HG03432 (cell line): ENCODE data around the gene PIBF1.
"Not testable (repeated sequence)": the region's sequence is repeated elsewhere in the genome, so short reads cannot be mapped to it uniquely, and the experiment has no call there.

Source experiments
- ATAC-seq: cut with Tn5 transposase; IDR thresholded peaks from one replicate; pipeline ENCODE4 v1.9.1; 2021; ENCODE audit warnings: mild to moderate bottlenecking, moderate library complexity; ENCODE audit not compliant: unreplicated experiment

PIBF1 gene

DNA sequence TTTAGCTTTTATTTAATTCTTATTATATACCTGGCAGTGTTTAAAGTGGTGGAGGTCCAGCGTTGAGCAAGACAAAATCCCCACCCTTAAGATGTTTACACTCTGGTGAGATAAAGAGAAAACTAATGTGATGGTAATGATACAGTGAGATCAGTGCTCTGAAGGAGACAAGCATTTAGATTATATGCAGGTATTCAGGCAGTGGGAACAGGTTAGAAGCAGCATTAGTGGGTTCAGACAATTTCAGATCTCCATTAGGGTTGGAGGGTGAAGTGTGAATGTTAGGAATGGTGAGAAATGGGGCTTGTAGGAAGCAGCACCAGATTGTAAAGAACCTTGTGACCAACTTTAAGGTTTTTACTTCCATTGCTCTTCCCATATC lies 39.0 kb downstream of the PIBF1 start:
- no peak for ATAC-seq

DNA sequence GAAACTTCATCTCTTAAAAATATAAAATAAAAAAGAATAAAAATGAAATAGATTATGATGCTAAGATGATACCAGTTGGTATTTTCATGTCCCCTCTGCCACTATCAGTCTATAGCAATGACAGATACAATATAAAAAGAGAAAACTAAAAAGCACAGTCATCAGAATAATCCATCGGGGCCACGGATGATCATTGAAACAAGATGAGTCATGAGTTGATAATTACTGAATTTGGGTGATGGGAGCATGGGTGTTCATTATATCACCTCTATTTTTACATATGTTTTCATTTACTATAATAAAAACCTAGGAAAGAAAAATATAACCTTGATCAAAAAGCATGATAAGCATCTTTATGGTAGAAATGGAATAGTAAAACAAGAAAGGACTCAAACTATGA lies 41.1 kb downstream of the PIBF1 start:
- no peak for ATAC-seq

- ATAC-seq, result no peak
Measured at GRCh38 chr13:72823724-72824123, 41.8 kb downstream of the PIBF1 start.

- ATAC-seq, result no peak
Measured at GRCh38 chr13:72834601-72835000, 52.7 kb downstream of the PIBF1 start.

GRCh38 chr13:72839831-72840426 lies 58.0 kb downstream of the PIBF1 start:
- ATAC-seq, result peak; percentile 97

GRCh38 chr13:72842991-72843390 lies 61.1 kb downstream of the PIBF1 start:
- no peak for ATAC-seq

GRCh38 chr13:72845148-72845547 lies 63.2 kb downstream of the PIBF1 start:
- not testable (repeated sequence) for ATAC-seq

DNA sequence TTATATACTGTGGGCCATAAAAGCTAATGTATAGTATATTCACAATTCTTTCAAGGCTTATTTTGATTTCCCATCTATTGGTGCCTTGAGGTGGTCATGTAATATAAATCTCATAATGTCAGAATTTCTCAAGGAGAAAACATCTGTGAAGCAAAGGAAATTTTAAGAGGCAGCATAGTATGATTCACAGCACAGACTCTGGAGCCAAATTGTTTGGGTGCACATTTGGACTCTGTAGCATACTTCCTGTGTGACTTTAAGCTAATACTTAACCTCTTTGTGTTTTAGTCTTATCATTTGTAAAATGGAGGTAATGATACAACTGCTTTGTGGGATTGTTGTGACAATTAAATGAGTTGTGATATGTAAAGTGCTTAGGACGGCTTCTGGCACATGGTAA lies 67.6 kb downstream of the PIBF1 start:
- ATAC-seq, result no peak

GRCh38 chr13:72850959-72851677 lies 69.2 kb downstream of the PIBF1 start:
- ATAC-seq, result no peak

GRCh38 chr13:72851678-72852014 lies 69.7 kb downstream of the PIBF1 start:
- ATAC-seq, result no peak

DNA sequence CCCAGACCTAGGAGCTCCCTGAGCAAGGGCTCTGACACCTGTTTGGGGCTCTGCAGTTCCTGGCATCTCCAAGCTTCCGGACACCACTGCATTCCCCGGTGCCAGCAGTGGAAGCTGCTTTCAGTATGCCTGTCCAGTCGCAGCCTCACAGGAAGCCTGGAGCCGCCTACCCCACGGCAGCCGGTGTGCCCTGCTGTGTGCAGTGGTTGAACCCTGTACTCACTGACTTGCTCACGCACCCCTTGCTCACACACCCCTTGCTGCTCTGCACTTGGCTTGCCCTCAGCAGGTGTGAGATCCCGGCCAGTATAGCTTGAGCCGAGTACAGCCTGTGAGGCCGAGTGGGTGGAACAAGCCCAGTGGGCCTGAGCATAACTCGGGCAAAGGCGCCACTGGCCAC lies 70.3 kb downstream of the PIBF1 start:
- no peak for ATAC-seq

DNA sequence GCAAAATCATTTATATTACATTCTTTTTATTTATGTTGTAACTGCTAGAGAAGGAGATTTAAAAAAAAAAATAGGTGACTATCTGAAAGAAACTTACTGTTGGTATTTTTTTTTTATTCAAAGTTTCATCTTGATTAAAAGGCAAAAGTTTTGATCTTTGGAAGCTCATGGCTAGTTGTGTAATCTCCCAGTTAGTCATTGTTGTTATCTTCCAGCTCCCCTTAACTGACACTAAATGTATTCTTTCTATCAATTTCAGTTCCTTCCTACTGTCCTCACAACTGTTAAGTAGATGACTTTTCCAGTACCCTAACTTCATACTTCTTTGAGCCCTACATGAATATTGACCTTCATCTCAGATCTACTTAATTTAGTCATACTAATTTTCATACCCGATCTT lies 71.1 kb downstream of the PIBF1 start:
- ATAC-seq, result no peak

DNA sequence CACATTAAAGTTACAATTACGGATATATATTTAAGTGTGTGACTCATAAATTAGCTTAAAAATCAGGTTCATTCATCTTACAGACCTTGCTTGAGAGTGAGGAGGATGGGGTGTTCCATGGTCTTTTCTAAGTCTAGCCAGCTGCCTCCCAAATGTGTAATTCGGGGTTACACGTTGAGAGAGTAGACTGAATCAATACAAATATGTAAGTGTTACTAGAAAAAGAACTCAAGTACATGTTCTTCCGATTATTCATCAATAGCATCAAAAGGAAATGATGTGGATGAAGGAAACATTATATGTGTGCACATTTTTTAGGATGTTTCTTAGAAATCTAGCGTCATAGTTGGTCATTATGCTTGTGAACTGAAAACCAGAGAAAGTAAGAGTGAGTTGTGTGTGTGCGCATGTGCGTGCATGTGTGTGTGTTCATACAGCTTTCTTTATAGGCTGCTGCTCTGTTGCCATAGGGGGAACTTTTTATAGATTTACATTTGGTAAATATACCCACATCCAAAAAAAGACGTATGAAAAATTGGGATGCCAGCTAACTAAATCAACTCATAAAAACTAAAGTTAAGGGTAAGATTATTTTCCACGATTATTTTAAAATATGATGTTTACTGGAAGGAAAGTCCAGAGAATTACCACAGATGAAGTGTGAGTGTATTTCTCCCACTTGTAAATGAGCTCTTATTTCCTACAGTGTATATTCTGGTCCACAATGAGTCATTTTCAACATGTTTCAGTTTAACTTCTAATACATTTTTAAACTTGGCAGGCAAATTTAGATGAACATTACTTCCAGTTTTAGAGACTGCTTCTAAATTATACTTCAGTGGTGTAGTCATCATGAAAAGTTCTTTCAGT lies 82.4 kb downstream of the PIBF1 start:
- ATAC-seq, result peak; percentile 94

DNA sequence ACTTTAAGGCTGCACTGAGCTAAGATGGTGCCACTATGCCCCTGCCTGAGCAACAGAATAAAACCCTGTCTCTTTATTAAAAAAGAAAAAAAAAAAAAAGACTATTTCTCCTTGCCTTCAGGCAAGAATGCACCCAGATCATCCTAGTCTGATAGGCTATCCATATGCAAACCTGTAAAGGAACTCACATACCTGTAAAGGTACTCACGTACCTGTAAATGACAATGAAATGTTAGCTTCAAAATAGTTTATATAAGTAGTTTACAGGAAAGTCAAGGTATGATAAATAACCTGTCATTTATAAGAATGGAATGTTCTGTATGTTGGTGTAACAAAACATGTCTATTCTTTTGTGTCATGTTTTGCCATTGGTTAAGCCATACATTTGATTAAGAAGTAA lies 86.3 kb downstream of the PIBF1 start:
- ATAC-seq, result no peak

DNA sequence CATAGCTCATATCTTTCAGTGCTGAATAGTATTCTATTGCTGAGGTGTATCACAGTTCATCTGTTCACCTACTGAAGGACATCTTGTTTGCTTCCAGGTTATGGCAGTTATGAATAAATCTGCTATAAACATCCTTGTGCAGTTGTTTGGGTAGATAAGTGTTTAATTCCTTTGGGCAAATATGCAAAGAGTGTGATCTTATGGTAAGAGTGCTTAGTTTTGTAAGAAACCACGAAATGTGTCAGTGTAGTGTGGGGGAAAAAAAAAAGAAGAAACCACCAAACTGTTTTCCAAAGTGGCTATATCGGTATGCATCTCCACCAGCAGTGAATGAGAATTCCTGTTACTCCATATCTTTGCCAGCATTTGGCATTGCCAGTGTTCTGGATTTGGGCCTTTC lies 93.3 kb downstream of the PIBF1 start:
- ATAC-seq, result no peak

- no peak for ATAC-seq
Measured at GRCh38 chr13:72884101-72884500, 102.2 kb downstream of the PIBF1 start.

- no peak for ATAC-seq
Measured at GRCh38 chr13:72886272-72887067, 104.5 kb downstream of the PIBF1 start.

GRCh38 chr13:72889495-72889894 lies 107.6 kb downstream of the PIBF1 start:
- no peak for ATAC-seq

DNA sequence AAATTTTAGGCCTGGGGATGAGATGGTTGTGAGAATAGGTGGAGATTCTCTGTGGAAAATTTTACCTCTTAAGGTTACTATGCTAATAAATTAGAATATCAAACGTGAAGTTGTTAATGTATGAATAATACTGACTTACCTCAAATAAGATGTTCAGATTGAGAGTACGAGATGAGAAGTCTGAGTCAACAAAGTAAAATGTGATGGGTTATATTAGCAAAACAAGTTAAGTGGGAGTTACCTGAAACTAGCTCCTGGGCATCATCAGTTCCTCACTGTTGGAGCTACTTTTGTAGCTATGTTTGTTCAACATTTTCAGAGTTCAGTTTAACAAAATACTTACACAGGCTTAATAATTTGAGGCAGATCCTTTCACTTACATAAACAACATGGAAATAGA lies 108.6 kb downstream of the PIBF1 start:
- no peak for ATAC-seq

DNA sequence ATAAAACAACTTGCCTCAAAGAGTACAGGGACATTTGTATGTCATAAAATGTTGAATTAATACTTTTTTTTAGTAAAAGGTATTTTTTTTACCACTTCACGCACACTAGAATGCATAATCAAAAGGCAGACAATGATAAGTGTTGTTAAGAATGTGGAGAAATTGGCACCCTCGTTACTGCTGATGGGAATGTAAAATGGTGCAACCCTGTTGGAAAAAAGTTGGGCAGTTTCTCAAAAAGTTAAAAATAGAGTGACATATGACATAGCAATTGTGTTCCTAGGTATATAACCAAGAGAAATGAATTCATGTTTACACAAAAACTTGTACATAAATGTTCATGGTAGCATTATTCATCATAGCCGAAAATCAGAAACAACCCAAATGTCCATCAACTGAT lies 109.5 kb downstream of the PIBF1 start:
- no peak for ATAC-seq

DNA sequence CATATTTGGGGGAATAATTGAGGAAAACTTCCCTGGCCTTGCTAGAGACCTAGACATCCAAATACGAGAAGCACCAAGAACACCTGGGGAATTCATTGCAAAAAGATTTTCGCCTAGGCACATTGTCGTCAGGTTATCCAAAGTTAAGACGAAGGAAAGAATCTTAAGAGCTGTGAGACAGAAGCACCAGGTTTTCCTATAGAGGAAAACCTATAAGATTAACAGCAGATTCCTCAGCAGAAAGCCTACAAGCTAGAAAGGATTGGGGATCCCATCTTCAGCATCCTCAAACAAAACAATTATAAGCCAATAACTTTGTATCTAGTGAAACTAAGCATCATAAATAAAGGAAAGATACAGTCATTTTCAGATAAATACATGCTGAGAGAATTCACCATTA lies 114.9 kb downstream of the PIBF1 start:
- ATAC-seq, result no peak
